Measurements from ENCODE around the gene LGALSL.

DNA sequence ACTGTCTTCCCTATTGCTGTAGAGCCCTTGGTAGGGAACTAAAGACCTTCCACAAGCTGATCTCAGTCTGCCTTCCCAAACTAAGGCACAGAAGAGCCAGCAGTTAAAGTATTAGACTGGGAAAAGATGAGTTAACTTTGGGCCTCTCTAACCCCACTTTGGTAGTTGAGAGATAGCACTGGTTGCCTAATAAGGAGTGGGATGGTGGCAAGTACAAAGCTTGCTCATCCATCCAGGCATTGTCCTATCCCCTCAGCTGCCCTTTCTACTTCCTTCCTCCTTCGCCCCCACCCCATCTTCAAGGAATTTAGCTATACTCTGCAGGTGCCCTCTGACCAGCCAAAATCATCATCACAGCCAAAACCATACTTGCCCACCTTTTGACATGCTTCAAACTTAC lies 48.0 kb downstream of the LGALSL start:
- TF ChIP-seq POLR2AphosphoS5 (IDR thresholded peaks at IDR 0.05) (no peak), POLR2A (IDR thresholded peaks at IDR 0.05) (no peak)

All from transverse colon (tissue), 3 donors.